Neural cell (in vitro differentiated cells): Measurements from ENCODE around the gene SH3TC1.

Source experiments
- EZH2 ChIP-seq: fragments of 200-600, 300-800 bp; shearing (Covaris generic), sonication (generic); IDR thresholded peaks from 2 replicates; pipeline ENCODE4 v1.6.1; 2014; ENCODE audit warnings: antibody characterized with exemption, low read length, borderline replicate concordance, mild to moderate bottlenecking; ENCODE audit not compliant: insufficient read depth, poor library complexity, severe bottlenecking
- MXI1 ChIP-seq: fragments of 450-650 bp; conservative IDR thresholded peaks from 2 replicates; pipeline ENCODE4 v1.6.1; 2014; ENCODE audit warnings: antibody characterized with exemption, mild to moderate bottlenecking; ENCODE audit not compliant: poor library complexity, severe bottlenecking
- SMC3 ChIP-seq: fragments of 450-650 bp; conservative IDR thresholded peaks from 2 replicates; pipeline ENCODE4 v1.6.1; 2014; ENCODE audit warnings: antibody characterized with exemption, mild to moderate bottlenecking, moderate library complexity; ENCODE audit not compliant: poor library complexity
- TF ChIP-seq, protein P1 (sequence below): fragments of 450-650 bp; IDR thresholded peaks from 2 replicates; pipeline ENCODE4 v1.5.1; 2014; ENCODE audit warnings: antibody characterized with exemption, mild to moderate bottlenecking, moderate library complexity; ENCODE audit not compliant: poor library complexity, severe bottlenecking
- TF ChIP-seq, protein P2 (sequence below): IDR thresholded peaks from 2 replicates; pipeline ENCODE4 v1.6.1; 2012; ENCODE audit warnings: borderline replicate concordance

DNA sequence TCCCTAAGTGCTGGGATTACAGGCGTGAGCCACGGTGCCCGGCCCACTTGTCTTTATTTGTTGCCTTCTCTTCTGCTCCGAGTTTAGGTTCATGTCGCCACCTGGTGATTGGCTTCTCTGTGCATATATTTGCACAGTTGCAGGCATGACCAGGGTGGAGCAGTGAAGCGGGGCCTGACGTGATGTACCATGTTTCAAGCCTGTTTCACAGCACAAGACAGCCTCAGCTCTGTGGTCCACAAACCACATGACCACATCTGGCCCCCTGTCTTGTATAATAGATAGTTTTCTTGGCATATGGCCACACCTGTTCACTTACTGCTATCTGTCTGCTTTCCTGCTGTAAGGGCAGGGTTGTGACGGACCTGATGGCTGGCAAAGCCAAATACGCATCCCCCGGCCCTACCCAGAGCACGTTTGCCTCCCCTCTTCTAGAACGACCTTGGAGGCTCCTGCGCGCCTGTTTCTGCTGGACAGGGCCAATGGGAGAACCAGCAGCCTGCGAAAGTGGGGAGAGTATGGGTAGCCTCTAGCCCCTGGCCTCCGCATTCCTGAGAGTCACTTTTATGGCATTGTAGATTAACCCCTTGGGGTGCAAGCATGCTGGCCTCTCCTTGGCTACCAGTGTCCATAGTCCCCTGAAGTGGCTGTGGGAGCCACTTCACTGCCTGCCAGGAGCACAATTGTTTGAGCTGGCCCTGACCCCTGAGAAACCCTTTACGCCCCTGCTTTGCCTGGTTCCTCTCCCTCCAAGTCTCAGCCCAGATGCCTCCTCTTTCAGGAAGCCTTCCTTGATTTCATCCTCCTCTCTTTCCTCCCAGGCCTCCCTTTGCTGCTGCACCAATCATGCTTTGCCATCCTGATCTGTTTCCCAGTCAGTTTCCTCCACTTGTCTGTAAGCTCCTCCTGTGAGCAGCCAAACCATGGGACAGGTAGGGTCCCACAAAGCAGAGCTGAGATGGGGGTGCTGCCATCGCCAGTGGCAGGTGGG, 6.0 kb upstream of the SH3TC1 start:
- TF ChIP-seq, protein P1, sequence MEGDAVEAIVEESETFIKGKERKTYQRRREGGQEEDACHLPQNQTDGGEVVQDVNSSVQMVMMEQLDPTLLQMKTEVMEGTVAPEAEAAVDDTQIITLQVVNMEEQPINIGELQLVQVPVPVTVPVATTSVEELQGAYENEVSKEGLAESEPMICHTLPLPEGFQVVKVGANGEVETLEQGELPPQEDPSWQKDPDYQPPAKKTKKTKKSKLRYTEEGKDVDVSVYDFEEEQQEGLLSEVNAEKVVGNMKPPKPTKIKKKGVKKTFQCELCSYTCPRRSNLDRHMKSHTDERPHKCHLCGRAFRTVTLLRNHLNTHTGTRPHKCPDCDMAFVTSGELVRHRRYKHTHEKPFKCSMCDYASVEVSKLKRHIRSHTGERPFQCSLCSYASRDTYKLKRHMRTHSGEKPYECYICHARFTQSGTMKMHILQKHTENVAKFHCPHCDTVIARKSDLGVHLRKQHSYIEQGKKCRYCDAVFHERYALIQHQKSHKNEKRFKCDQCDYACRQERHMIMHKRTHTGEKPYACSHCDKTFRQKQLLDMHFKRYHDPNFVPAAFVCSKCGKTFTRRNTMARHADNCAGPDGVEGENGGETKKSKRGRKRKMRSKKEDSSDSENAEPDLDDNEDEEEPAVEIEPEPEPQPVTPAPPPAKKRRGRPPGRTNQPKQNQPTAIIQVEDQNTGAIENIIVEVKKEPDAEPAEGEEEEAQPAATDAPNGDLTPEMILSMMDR = peak; percentile 61
- TF ChIP-seq, protein P2, sequence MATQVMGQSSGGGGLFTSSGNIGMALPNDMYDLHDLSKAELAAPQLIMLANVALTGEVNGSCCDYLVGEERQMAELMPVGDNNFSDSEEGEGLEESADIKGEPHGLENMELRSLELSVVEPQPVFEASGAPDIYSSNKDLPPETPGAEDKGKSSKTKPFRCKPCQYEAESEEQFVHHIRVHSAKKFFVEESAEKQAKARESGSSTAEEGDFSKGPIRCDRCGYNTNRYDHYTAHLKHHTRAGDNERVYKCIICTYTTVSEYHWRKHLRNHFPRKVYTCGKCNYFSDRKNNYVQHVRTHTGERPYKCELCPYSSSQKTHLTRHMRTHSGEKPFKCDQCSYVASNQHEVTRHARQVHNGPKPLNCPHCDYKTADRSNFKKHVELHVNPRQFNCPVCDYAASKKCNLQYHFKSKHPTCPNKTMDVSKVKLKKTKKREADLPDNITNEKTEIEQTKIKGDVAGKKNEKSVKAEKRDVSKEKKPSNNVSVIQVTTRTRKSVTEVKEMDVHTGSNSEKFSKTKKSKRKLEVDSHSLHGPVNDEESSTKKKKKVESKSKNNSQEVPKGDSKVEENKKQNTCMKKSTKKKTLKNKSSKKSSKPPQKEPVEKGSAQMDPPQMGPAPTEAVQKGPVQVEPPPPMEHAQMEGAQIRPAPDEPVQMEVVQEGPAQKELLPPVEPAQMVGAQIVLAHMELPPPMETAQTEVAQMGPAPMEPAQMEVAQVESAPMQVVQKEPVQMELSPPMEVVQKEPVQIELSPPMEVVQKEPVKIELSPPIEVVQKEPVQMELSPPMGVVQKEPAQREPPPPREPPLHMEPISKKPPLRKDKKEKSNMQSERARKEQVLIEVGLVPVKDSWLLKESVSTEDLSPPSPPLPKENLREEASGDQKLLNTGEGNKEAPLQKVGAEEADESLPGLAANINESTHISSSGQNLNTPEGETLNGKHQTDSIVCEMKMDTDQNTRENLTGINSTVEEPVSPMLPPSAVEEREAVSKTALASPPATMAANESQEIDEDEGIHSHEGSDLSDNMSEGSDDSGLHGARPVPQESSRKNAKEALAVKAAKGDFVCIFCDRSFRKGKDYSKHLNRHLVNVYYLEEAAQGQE = no peak
- peak; percentile 70 for TF ChIP-seq SMC3
- no peak for TF ChIP-seq MXI1
- TF ChIP-seq EZH2 = no peak
